ENCODE results near the gene SELENOV.

- TF ChIP-seq CTCF (IDR thresholded peaks at IDR 0.05) (no peak), EZH2phosphoT487 (IDR thresholded peaks at IDR 0.05) (peak; percentile 58)
Observed at GRCh38 chr19:39507715-39508364, 7.1 kb upstream of the SELENOV start.
